Measurements from ENCODE around the gene ARAP2. TPM values are rescaled to one million over a fixed set of nuclear protein-coding genes. Genes with fewer than 3 reads are reported as not detected.

Gene ARAP2
- total RNA-seq, 2 experiments from 2014 or later = 6.9 to 8.6 TPM

GRCh38 chr4:36043901-36044300 is 200.4 kb downstream of the ARAP2 start:
- no TSS peak for BruUV-seq (replicated peaks)
- CTCF ChIA-PET (ENCODE audit: unreplicated experiment) = no interaction called here
- intact Hi-C loops (cut with micrococcal nuclease; ENCODE audit: unreplicated experiment) = no loop called here

GRCh38 chr4:36043241-36043640 is 201.1 kb downstream of the ARAP2 start:
- H3K4me3 ChIP-seq (ENCODE audit: low read depth, low read length, poor library complexity, severe bottlenecking) = no peak overlapping the region
- H3K36me3 ChIP-seq (ENCODE audit: insufficient read depth, low read length) = no peaks in the 10 kb centered on the region
- H2AFZ ChIP-seq (ENCODE audit: low read length) = no peak overlapping the region
- no peaks in the 10 kb centered on the region for H3K4me1 ChIP-seq (ENCODE audit: insufficient read depth, low read length, poor library complexity, severe bottlenecking)
- no TSS peak for BruUV-seq (replicated peaks)
- H3K9me3 ChIP-seq (ENCODE audit: low read length) = no peaks in the 10 kb centered on the region
- H3K9me2 ChIP-seq (ENCODE audit: insufficient read depth, low read length) = no peaks in the 10 kb centered on the region
- no peaks in the 10 kb centered on the region for H3K79me2 ChIP-seq (ENCODE audit: insufficient read depth, low read depth, low read length)
- ChIA-PET POLR2A (interaction anchor here (0.6 kb wide), 1 partner anchor 35 kb away, joined by 3 read pairs; no protein-coding TSS in a partner anchor), CTCF (ENCODE audit: unreplicated experiment) (no interaction called here)
- H3K4me2 ChIP-seq (ENCODE audit: low read length) = no peak overlapping the region
- TF ChIP-seq EZH2phosphoT487 (IDR thresholded peaks at IDR 0.05; ENCODE audit: borderline replicate concordance, low read depth, low read length) (no peak), CTCF (conservative IDR thresholded peaks at IDR 0.05; ENCODE audit: low read length) (no peak)
- DNase-seq (ENCODE audit: low spot score) = no peak
- H3K27ac ChIP-seq (ENCODE audit: low read depth, low read length, poor library complexity, severe bottlenecking) = no peak overlapping the region
- intact Hi-C loops (cut with micrococcal nuclease; ENCODE audit: unreplicated experiment) = no loop called here
- H4K20me1 ChIP-seq (ENCODE audit: insufficient read depth, low read length) = no peaks in the 10 kb centered on the region

More at GRCh38 chr4:36043901-36044300, 200.4 kb downstream of the ARAP2 start:
- POLR2A ChIA-PET = no interaction called here
- H3K4me2 ChIP-seq (ENCODE audit: low read length) = no peak overlapping the region
- H3K9me3 ChIP-seq (ENCODE audit: low read length) = no peaks in the 10 kb centered on the region
- no peaks in the 10 kb centered on the region for H3K4me1 ChIP-seq (ENCODE audit: insufficient read depth, low read length, poor library complexity, severe bottlenecking)
- DNase-seq (ENCODE audit: low spot score) = no peak
- no peak for TF ChIP-seq EZH2phosphoT487 (IDR thresholded peaks at IDR 0.05; ENCODE audit: borderline replicate concordance, low read depth, low read length)
- no peak for TF ChIP-seq CTCF (conservative IDR thresholded peaks at IDR 0.05; ENCODE audit: low read length)
- no peaks in the 10 kb centered on the region for H4K20me1 ChIP-seq (ENCODE audit: insufficient read depth, low read length)
- H3K4me3 ChIP-seq (ENCODE audit: low read depth, low read length, poor library complexity, severe bottlenecking) = no peak overlapping the region
- no peak overlapping the region for H2AFZ ChIP-seq (ENCODE audit: low read length)
- H3K36me3 ChIP-seq (ENCODE audit: insufficient read depth, low read length) = no peaks in the 10 kb centered on the region
- no peaks in the 10 kb centered on the region for H3K9me2 ChIP-seq (ENCODE audit: insufficient read depth, low read length)
- no peak overlapping the region for H3K27ac ChIP-seq (ENCODE audit: low read depth, low read length, poor library complexity, severe bottlenecking)
- no peaks in the 10 kb centered on the region for H3K79me2 ChIP-seq (ENCODE audit: insufficient read depth, low read depth, low read length)

- H3K79me2 ChIP-seq (ENCODE audit: insufficient read depth, low read depth, low read length) = no peaks in the 10 kb centered on the region
- DNase-seq (ENCODE audit: low spot score) = no peak
- ChIA-PET CTCF (ENCODE audit: unreplicated experiment) (no interaction called here), POLR2A (no interaction called here)
- BruUV-seq (replicated peaks) = no TSS peak
- intact Hi-C loops (cut with micrococcal nuclease; ENCODE audit: unreplicated experiment) = no loop called here
- H3K4me3 ChIP-seq (ENCODE audit: low read depth, low read length, poor library complexity, severe bottlenecking) = no peak overlapping the region
- H3K4me1 ChIP-seq (ENCODE audit: insufficient read depth, low read length, poor library complexity, severe bottlenecking) = no peaks in the 10 kb centered on the region
- H4K20me1 ChIP-seq (ENCODE audit: insufficient read depth, low read length) = no peaks in the 10 kb centered on the region
- H3K9me2 ChIP-seq (ENCODE audit: insufficient read depth, low read length) = no peaks in the 10 kb centered on the region
- no peak overlapping the region for H2AFZ ChIP-seq (ENCODE audit: low read length)
- no peak overlapping the region for H3K4me2 ChIP-seq (ENCODE audit: low read length)
- no peak overlapping the region for H3K27ac ChIP-seq (ENCODE audit: low read depth, low read length, poor library complexity, severe bottlenecking)
- no peaks in the 10 kb centered on the region for H3K36me3 ChIP-seq (ENCODE audit: insufficient read depth, low read length)
- TF ChIP-seq EZH2phosphoT487 (IDR thresholded peaks at IDR 0.05; ENCODE audit: borderline replicate concordance, low read depth, low read length) (no peak), CTCF (conservative IDR thresholded peaks at IDR 0.05; ENCODE audit: low read length) (no peak)
- H3K9me3 ChIP-seq (ENCODE audit: low read length) = no peaks in the 10 kb centered on the region
Observed at GRCh38 chr4:36042122-36042970, 202.0 kb downstream of the ARAP2 start.
